AML-193 (cell line): Measurements from ENCODE around the gene HSBP1L1.

Experiments used
- DNase-seq, 2 experiments: peaks; one replicate each; lab custom pipeline; 2025; lab: John Stamatoyannopoulos, UW

HSBP1L1 gene

DNA sequence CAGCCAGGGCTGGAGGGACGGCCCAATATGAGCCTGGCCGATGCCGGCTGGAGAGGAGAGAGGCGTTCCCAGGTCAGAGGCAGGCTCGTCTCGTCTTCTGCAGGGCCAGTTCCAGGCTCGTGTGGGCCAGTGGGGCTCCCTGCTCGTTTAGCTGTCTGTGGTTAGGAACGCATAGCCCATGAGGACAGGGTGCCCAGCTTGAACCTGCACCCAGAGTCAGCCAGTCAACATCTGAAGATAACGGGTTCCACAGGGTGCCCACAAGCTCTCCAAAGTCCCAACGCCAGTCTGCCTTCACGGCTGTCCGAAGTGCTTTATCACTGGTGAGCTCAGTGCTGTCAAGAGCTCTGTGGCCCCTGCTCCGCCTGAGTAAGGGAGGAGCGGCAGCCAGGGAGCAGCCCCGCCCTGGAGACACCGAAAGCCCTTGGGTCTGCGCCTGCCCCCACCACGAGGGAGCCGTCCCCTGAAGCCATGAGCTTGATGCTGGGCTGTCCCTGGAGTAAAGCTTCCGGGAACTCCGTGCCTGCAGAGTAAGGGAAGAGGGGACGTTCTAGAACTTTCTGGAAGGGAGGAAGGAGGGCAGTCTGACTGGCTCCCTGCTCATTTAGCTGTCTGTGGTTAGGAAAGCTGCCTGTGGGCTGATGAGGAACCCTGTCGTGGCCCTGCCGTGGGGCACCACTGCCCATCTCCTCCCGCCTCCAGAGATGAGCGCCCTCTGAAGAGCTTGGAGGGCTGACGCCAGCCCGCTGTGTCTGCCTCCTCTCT, 2.7 kb upstream of the HSBP1L1 start:
- no peak for DNase-seq

DNA sequence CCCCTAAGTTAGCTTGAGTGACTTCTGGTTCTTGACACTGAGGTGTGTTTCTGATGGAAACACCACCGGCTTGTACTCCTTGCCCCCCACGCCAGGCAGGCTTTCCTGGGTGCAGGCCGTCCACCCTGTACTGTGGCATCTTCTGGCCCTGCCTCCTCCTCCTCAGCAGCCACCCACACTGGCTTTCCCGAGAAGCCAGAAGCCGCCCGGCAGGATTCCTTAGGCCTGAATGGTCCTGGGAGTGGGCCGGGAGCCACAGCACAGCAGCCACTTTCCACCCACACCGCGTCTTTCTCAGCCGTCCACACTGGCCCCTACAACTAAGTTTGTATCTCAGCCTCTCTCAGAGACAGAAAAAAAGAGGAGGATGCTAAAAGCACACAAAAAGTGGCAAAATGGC, 2.1 kb upstream of the HSBP1L1 start:
- DNase-seq: no peak

DNA sequence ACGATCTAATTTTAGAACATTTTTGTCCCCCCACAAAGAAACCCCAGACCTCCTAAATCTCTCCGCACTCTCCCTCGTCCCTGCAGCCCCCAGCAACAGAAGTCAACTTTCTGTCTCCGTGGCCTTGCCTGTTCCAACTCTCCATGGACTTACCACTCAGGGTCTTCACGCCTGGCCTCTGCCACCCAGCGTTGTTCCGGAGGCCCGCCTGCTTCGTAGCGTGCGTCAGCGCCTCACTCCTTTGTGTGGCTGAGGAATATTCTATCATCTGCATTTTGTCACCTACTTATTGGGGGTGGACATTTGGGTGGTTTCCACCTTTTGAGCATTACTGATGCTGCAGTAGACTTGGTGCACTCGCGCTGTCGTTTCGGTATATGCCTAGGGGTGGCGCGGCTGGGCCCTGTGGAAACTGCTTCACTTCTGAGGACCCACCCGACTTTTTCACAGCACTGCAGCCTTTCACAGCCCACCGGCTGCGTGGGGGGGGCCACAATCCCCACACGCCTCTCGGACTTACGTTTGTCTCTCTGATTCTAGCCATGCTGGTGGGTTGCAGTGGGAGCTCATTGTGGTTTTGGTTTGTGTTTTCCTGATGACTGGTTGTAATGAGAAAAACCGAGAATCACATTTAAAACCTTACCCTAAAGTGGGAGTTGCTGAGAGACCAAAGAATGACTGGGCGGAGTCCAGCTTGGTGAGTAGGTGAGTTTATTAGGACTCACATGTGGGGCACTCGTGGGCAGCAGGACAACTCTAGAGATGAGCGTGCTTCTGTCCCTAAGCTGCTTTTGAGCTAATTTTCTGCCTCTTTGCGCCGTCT, 1.4 kb upstream of the HSBP1L1 start:
- DNase-seq: no peak

DNA sequence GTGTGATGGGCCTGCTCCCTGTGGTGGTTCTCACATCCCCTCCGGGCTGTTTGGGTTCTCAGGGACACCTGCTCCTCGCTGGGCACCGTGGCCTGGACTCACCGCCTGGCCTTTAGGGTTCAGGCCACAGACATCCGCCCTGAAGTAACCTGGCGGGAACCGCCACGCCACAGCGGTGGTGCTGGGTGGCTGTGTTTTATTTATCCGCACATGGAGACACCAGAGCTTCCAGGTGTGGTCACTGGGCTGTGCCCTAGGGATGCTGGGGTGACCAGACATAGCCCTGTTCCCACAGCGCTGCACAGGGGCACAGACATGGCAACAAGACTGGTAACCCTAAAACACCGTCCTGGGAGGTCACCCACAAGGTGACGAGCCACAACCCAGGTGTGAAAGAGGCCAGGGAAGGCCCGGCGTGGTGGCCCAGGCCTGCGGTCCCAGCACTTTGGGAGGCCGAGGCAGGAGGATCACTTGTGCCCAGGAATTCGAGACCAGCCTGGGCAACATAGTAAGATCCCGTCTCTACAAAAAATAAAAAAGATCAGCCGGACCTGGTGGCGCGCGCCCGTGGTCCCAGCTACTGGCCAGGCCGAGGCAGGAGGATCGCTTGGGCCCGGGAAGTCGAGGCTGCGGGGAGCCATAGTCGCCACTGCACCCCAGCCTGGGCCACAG, 649 bp upstream of the HSBP1L1 start:
- no peak for DNase-seq

DNA sequence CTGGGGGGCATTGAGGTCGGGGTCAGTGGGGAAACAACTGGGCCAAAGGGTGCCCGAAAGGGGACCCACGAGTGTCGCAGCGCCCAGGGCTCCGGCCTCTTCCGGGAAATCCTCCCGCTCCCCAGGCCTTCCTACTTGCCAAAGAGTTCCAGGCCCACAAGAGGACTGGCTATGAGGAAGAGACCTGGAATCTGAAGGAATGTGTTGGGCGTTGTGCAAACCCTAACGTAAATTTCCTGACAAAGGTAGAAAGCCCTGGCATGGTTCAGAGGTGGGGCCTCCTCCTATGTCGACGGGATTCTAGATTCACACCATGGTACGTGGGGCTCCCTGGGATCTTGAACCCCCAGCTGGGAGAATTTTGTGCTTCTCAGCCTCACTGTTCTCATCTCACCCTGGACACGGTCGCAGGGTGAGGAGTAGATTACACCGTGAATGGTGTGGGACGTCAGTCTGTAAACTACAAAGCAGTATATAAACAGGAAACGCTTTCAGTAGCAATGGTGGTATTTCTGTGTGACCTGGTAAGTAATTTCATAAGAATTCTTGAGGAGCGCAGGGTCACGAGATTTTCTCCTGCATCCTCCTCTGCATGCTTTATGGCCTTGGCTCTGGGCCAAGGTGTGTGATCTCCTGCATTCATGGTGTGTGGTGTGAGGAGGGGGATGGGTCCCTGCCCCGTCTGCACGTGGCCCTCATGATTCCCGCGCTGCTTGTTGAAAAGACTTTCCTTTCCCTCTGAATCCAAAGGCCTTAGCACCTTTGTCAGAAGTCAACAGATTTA, 868 bp downstream of the HSBP1L1 start:
- DNase-seq: no peak

DNA sequence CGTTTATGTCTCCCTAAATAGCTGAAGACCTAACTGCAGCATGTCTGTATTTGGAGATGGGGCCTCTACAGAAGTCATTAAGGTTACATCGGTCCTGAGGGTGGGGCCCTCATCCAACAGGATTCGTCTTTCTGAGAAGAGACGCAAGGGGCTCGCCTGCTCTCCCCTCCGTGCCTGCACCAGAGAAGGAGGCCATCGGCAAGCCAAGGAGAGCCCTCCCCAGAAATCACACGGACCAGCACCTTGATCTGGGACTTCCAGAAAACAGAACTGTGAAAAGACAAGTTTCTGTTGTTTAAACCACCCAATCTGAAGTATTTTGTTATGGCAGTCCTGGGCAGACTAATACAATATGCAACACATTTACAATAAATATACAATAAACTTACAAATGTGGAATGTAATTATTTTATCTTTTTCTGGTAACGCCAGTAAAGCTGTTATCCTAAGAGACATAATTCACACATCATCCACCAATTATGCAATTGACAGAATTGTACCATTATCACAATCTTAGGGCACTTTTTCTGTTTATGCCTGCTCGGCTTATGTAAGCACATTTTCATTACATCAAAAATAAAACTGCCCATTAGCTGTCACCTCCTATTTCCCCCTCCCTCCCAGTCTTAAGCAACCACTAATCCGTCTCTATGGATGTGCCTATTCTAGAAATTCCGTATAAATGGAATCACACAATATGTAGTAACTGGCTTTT, 6.1 kb downstream of the HSBP1L1 start:
- DNase-seq: no peak

DNA sequence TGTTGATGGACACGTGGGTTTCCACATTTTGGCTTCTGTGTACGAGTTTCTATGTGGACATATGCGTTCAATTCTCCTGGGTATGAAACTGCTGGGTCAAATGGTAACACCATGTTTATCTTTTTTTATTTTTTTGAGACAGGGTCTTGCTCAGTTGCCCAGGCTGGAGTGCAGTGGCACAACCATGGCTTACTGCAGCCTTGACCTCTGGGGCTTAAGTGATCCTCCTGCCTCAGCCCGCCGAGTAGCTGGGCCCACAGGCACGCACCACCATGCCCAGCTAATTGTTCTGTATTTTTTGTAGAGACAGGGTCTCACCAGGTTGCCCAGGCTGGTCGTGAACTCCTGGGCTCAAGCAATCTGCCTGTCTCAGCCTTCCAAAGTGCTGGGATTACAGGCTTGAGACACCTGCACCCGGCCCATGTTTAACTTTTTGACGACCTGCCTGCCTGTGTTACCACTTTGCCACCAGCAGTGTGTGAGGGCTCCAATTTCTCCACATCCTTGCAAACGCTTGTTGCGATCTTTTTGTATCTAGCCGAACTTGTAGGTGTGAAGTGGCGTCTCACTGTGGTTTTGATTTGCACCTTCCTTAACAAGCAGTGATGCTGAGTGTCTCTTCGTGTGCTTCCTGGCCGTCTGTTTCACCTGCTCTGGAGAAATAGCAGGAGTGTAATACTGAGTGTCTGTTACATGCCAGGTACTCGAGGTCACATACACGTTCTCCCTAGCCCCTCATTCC, 6.9 kb downstream of the HSBP1L1 start:
- no peak for DNase-seq

DNA sequence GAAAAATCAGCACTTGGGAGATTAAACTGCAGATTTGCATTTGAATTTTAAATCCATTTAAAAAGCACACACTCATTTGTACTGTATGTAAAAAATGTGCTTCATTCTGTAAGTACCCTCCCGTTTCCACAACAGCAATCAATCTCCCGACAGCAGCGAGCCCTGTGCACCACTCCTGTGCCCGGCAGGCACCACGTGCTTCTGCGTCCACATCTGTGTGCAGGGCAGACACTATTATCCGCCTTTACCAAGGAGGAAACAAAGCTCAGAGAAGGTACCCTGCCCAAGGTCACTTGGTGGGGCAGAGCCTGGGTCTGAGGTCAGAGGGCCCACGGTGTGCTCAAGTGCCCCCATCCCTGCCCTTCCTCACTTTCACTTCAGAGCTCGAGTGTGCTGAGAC, 7.5 kb downstream of the HSBP1L1 start:
- no peak for DNase-seq

DNA sequence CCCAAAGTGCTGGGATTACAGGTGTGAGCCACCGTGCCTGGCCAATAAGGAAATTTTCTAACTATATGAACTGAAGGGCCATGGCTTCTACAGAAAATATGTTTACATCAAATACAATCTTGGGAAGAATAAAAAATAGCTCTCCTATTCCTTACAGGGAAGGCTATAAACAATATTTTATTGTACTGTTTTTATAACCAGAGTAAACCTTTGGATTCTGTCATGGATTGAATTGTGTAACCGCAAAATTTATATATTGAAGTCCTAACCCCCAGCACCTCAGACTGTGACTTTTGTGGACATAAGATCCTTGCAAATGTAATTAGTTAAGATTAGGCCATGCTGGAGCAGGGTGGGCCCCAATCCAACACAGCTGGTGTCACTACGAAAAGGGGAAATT, 8.3 kb downstream of the HSBP1L1 start:
- no peak for DNase-seq

DNA sequence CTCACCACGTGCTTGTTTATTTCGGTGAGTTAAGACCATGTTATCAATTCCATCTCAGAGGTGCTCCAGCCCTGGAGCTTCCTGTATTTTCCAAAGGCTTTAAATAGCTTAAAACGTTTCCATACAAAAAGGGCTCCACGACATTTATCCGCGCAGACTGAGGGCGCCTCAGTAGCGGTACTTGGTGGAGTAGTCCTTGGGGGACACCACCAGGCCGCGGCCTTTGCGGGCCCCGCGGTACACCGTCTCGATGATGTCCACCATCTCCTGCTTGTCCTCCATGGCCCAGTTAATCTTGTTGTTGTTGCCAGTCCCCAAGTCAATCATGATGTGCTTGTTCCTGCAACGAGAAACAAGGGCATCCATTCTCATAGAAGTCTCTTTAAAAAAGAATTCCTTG, 9.1 kb downstream of the HSBP1L1 start:
- no peak for DNase-seq

DNA sequence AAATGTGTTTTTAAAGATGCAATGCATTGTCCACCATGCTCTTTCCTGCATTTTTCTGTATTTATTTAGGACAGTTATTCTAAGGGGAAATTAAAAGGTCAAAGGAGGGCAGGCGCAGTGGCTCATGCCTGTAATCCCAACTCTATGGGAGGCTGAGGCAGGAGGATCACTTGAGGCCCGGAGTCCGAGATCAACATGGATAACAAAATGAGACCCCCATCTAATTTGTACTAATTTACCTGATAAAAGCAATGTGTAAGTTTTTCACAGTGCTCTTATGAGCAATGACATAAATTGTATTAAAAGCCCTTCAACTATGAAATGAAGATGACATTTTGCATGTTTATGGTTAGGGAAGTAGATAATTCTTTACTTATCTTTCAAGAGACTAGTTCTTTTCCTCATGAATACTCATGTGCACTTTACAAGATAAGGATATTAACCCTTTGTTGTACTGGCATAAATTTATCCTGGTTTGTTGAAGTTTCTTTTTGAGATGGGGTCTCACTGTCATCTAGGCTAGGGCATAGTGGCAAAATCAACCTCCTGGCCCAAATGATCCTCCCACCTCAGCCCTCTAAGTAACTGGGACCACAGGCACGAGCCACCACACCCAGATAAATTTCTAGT, 9.7 kb downstream of the HSBP1L1 start:
- no peak for DNase-seq

DNA sequence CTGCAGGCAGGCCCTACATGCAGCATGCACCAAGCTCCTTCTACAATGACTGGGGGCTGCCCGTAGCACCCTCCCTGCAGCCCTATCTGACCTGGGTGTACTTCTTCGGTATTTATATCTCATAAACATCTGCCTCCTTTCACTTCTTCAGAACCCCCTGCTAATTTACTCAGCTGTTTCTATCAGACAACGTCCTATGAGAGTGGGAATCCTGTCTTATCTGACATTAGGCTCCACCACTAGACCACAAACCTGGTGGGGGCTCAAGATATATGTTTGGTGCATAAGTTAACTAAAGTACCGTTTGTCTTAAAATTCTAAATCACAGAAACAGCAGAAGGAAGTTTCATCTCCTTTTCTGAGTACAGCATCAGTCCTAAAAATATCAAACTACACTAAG, 10.6 kb downstream of the HSBP1L1 start:
- DNase-seq: no peak

DNA sequence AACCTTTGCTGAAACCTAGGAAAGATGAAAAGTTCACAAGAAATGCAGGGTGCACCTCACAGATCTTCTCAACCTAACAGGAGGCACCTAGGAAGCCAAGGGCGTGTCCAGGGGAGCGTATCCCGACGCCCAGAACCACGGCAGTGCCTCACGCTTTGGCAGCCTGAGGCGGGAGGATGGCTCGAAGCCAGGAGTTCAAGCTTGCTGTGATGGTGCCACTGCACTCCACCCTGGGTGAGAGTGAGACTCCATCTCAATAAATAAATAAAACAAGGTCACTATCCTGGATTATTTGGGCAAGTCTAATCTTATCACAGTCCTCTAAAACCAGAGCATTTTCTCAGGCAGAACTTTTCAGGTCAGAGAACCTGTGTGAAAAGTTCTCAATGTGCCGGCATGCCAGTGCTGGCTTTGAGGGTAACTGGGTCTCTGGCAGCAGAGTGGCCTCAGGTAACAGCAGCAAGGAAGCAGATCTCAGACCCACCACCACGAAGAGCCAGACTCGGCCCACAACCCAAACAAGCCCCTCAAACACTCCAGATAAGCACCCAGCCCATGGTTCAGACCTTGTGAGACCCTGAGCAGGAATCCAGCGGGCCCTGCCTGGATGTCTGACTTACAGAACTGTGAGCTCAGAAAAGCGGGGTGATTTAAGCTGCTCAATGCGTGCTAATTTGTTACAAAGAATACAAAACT, 11.7 kb downstream of the HSBP1L1 start:
- no peak for DNase-seq

DNA sequence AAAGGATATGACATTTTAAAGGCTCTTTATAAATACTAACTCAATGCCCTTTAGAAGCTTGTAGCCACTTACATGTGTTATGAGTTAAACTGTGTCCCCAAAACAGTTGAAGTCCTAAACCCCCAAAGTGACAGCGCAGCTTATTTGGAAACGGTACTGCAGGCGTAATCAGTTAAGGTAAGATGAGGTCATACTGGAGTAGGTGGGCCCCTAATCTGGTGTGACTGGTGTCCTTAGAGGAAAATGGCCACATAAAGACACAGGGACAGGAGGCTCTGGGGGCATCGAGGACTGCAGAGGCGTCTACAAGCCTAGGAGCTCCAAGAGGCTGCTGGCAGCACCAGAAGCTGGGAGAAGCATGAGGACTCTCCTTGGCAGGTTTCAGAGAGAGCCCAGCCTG, 15.4 kb downstream of the HSBP1L1 start:
- DNase-seq: no peak

DNA sequence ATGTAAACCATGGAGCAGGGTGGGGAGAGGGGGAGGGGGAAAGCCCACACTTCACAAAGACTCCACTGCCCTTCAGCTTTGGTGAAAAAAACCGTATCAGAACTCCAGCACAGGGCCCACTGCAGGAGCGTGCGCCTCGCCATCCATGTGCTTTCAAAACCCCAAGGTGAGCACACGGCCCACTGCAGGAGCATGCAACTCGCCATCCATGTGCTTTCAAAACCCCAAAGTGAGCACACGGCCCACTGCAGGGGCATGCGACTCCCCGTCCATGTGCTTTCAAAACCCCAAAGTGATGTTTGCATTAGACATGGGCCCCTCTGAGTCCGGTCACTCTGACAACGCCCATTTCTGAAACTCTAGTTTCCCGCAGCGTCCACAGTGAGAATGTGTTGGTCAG, 16.1 kb downstream of the HSBP1L1 start:
- no peak for DNase-seq

DNA sequence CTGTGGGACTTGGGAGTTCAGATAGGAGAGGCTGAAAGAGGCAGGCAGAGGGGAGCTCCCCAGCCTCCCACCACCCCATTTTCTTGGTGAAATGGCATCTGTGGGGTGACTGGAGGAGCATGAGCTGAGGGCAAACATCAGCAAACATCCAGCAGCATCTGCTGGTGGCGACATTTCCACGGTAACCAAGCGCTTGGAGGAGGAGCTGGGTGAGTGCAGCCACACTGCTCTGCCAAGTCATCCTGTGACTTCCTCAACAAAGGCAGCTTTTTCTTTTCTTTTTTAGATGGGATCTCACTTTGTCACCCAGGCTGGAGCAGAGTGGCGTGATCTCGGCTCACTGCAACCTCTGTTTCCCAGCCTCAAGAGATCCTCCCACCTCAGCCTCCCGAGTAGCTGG, 18.3 kb downstream of the HSBP1L1 start:
- DNase-seq: peak; percentile 70 to 73

DNA sequence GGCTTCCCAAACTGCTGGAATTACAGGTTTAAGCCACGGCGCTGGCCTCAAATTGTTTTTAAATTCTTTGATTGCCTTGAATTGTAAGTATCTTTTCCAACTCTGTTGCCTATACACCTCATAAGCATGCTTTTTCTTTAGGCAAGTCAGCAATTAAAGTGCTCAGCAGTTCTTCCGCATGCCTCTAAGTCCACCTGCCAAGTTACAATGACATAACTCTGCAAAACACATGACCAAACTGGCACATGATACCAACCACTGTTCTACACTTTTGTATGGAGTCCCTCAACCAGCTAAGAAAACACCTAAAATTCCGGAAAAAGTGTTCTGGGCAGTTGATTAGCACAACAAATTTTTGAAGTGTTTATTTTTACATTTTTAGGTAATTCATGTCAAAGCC, 18.8 kb downstream of the HSBP1L1 start:
- no peak for DNase-seq

DNA sequence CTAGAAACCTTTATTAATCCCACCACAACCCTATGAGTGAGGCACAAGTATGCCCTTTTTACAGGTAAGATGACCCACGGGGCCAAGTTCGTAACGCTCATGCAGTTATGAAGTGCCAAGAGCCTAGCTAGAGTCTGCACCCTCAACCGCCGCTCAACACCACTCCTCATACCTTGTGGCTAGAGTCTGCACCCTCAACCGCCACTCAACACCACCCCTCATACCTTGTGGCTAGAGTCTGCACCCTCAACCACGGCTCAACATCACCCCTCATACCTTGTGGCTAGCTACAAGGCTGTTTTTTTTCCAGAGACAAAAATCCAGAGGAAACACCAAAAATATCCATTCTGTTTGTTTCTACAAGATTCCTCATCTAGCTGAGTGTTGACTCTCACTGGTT, 19.4 kb downstream of the HSBP1L1 start:
- no peak for DNase-seq

DNA sequence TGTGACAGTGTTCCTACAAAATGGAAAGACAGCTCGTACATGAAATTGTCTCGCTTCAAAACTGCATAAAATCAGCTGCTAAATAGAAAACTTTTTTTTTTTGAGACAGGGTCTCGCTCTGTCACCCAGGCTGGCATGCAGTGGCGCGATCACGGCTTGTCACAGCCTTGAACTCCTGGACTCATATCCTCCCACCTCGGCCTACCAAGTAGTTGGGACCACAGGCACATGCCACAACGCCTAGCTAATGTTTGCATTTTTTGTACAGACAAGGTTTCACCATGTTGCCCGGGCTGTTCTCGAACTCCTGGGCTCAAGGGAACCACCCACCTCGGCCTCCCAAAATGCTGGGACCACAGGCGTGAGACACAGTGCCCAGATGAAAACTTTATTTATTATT, 20.7 kb downstream of the HSBP1L1 start:
- no peak for DNase-seq

DNA sequence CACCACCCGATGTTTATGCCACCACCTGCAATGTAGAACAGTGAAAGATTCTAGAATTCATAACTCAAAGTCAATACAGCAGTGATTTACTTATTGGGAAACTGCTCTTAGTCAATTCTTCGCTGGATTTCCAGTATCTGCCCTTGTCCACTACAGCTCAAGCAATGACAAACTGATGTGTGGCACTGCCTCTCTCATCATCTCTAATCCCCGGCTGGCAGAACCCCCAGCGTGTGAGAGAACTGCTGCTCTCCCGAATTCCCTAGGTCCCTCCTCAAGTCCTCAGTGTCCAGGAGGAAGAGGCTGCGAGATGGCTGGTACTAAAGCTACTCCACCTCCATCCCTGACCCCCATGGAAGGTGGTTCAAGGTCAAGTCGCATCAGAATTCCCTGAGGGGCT, 22.3 kb downstream of the HSBP1L1 start:
- no peak for DNase-seq
